Left ventricle myocardium inferior (tissue), 1 donor: ENCODE measurements around the gene CXCL17. TPM values are rescaled to one million over a fixed set of nuclear protein-coding genes. Genes with fewer than 3 reads are reported as not detected.

ENCODE experiments used
- DNase-seq: peaks from one replicate; pipeline ENCODE4 v3.0.0-alpha.2; 2020
- H3K27ac ChIP-seq: fragments of 200-600 bp; replicated peaks from 2 replicates; pipeline ENCODE4 v1.8.0; 2021
- H3K27me3 ChIP-seq: fragments of 200-600 bp; 2 replicates; pipeline ENCODE4 v1.8.0; 2021; ENCODE audit warnings: low read depth
- H3K36me3 ChIP-seq: fragments of 200-600 bp; 2 replicates; pipeline ENCODE4 v1.8.0; 2021
- H3K4me1 ChIP-seq: fragments of 200-600 bp; 2 replicates; pipeline ENCODE4 v1.8.0; 2021
- H3K4me3 ChIP-seq: fragments of 200-600 bp; 2 replicates; pipeline ENCODE4 v1.8.0; 2021; ENCODE audit warnings: mild to moderate bottlenecking, moderate library complexity
- H3K9me3 ChIP-seq: fragments of 200-600 bp; replicated peaks from 2 replicates; pipeline ENCODE4 v1.8.0; 2021
- intact Hi-C: fragments of 100-400 bp; cut with micrococcal nuclease; formaldehyde crosslinking; loops from one replicate; pipeline ENCODE4 v1.11.0; 2022
- total RNA-seq: library from RNA; stranded (reverse); fragmentation: NEBNext Ultra II Directional; extraction: Animal tissue kit (Norgen Biotek cat#: 25700); gene quantifications from one replicate; pipeline ENCODE4 v1.2.1, GENCODE V29; 2021
- TF ChIP-seq, protein P1 (sequence below): fragments of 200-600 bp; IDR thresholded peaks from 2 replicates; pipeline ENCODE4 v1.8.0; 2021; ENCODE audit warnings: antibody characterized with exemption, mild to moderate bottlenecking, borderline replicate concordance
- donor health status: DM: no; HTN: yes; CAD: no; lungs with severe emphysema.

Gene CXCL17
- total RNA-seq, 1 donor from 2014 or later = not detected

DNA sequence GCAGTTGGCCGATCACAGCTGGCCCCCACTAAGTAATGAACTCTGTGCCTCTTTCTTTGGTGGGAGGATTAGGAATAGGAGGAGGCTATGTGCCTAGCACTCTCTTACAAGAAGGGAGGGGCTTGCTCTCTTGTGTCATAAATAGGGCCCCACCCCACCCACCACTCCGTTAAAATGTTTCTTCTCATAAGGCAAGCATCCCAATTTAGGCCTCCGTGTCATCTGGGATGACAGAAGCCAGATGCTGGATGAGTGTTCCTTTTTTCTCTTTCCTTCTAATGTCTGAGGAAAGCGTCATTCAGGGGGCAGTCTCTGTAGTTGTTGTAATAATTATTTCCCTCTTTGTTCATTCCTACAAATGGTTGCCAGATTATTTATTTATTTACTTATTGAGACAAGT, 15.4 kb downstream of the CXCL17 start, which contains the start of gene LIPE:
TSS of gene LIPE (minus strand) at position 76 of the 400 bp plus-strand sequence. CDS start 239 bp downstream, outside the sequence.
- Histone ChIP-seq H3K27me3 (no peaks in the 10 kb centered on the region), H3K4me3 (no peak within 1 kb of the TSS), H3K36me3 (no peaks in the 10 kb centered on the region), H3K4me1 (peaks cover 49% of the 10 kb centered on the region), H3K9me3 (no peaks in the 10 kb centered on the region), H3K27ac (peak within 1 kb of the TSS; percentile 34)
- intact Hi-C loops = no loop called here
- no peak for DNase-seq
- TF ChIP-seq, protein P1, sequence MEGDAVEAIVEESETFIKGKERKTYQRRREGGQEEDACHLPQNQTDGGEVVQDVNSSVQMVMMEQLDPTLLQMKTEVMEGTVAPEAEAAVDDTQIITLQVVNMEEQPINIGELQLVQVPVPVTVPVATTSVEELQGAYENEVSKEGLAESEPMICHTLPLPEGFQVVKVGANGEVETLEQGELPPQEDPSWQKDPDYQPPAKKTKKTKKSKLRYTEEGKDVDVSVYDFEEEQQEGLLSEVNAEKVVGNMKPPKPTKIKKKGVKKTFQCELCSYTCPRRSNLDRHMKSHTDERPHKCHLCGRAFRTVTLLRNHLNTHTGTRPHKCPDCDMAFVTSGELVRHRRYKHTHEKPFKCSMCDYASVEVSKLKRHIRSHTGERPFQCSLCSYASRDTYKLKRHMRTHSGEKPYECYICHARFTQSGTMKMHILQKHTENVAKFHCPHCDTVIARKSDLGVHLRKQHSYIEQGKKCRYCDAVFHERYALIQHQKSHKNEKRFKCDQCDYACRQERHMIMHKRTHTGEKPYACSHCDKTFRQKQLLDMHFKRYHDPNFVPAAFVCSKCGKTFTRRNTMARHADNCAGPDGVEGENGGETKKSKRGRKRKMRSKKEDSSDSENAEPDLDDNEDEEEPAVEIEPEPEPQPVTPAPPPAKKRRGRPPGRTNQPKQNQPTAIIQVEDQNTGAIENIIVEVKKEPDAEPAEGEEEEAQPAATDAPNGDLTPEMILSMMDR = no peak

DNA sequence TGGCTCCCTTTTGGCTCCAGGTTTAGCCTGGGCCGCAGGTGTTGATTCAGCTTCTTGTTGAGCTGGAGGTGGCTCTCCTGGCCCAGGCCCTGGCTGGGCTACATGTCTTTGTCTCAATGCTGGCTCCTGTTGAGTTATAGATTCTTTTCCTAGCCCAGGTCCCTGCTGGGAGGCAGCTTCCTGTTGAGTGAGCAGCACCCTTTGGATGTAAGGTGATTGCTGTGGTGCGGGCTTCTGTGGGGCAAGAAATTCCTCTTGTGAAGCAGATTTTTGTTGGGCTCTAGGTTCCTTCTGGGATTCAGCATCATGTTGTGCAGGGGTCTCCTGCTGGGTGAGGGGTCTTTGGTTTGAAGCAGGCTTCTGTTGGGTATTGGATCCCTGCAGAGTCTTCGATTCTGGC, 16.1 kb downstream of the CXCL17 start:
- Histone ChIP-seq H3K36me3 (no peaks in the 10 kb centered on the region), H3K27ac (peak overlapping the region; percentile 34), H3K4me3 (no peak overlapping the region), H3K4me1 (peaks cover 49% of the 10 kb centered on the region), H3K27me3 (no peaks in the 10 kb centered on the region), H3K9me3 (no peaks in the 10 kb centered on the region)
- DNase-seq = no peak
- TF ChIP-seq, protein P1 = no peak
- intact Hi-C loops = no loop called here

DNA sequence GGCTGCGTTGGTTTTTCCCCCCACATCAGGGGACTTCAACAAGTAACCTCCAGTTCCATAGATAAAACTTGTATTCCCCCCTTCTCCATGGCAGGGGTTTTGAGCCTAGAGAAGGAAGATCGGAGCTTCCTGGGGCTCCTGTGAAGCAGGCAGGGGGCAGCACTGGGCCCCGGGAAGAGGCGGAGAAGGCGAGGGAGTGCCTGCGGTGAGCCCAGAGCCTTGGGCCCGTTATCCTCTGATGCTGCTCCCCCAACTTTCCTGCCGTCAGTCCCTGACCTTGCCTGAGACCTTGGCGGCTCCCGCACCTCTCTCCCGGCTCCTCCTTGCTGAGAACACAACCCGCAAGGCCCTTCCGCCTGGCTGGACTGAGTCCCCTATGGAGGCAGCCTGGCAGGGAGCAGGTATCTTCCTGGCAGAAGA, 18.0 kb downstream of the CXCL17 start:
- no peaks in the 10 kb centered on the region for H3K36me3 ChIP-seq
- peaks cover 67% of the 10 kb centered on the region for H3K4me1 ChIP-seq
- H3K4me3 ChIP-seq = peak overlapping the region; percentile 93
- no peaks in the 10 kb centered on the region for H3K9me3 ChIP-seq
- intact Hi-C loops = no loop called here
- peak overlapping the region; percentile 90 for H3K27ac ChIP-seq
- TF ChIP-seq, protein P1 = peak; percentile 45
- H3K27me3 ChIP-seq = no peaks in the 10 kb centered on the region
- DNase-seq = no peak

DNA sequence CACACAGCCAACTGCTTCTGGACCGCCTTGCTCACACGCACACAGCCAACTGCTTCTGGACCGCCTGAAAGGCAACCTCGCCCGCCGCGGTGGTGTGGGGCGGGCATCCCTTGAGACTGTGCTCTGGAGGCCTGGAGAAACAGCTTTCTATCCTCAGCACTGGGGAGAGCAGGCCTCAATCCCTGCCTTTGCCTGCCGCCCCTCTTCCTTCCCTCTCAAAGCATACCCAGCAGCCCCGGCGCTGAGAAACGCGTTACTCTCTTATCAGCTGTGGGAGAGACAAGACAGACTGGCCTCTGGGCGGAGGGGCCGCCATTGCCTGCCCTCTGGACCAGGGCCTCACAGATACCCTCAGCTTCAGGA, 18.4 kb downstream of the CXCL17 start:
- no peaks in the 10 kb centered on the region for H3K9me3 ChIP-seq
- H3K4me1 ChIP-seq = peaks cover 71% of the 10 kb centered on the region
- intact Hi-C loops = no loop called here
- no peak for DNase-seq
- H3K27ac ChIP-seq = peak overlapping the region; percentile 90
- TF ChIP-seq, protein P1 = no peak
- H3K4me3 ChIP-seq = peak overlapping the region; percentile 93
- no peaks in the 10 kb centered on the region for H3K27me3 ChIP-seq
- no peaks in the 10 kb centered on the region for H3K36me3 ChIP-seq

DNA sequence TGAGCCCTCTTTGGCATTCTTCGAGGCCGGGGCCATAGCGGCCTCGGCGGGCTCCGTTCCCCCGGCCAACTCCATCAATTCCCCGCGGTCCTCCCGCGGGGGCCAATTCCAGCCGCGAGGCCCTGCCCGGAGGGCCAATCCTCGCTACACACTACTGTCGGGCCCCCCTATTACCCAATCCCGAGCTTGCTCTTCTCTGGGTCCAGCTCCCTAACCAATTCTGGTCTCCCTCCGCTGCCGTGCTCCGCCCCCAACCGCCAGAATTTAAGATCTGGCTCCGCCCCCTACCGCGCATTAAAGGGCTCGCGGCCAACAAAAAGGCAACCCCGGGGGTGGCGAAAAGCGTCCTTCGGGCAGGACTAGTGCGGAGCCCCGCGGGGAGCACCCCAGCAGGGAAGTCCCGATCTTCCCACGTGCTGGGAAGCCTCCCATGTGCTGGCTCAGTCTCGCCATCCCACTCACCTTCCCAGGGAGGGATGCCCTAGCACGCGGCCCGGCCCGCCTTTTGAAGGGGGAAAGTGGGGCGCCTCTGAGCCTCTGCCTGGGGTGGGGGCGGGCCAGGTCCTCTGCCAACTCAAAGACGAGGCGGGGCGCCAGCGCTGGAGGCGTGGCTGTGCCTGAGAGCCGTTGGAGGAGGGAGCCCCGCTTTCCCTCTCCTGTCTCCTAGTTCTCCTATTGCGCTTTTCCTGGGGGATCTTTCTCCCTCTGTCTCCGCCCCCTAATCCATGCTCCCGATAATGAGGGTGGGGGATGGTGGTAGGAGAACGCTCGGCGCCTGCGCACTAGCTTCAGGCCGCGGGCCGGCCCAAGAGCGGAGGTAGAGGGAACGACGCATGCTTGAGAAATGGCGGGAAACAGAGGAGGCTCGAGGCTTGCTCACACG, 19.0 kb downstream of the CXCL17 start:
- Histone ChIP-seq H3K9me3 (no peaks in the 10 kb centered on the region), H3K36me3 (no peaks in the 10 kb centered on the region), H3K4me1 (peaks cover 77% of the 10 kb centered on the region), H3K4me3 (peak overlapping the region; percentile 93), H3K27me3 (no peaks in the 10 kb centered on the region), H3K27ac (peak overlapping the region; percentile 90)
- peak; percentile 87 for DNase-seq
- TF ChIP-seq, protein P1 = no peak
- intact Hi-C loops = no loop called here
